Testis (tissue), 2 donors: ENCODE measurements around the gene PRDM10.

Source experiments
- POLR2A ChIP-seq: fragments of 450-650 bp; IDR thresholded peaks from one replicate; pipeline ENCODE4 v1.6.1; 2017; ENCODE audit warnings: antibody characterized with exemption, mild to moderate bottlenecking, moderate library complexity
- TF ChIP-seq, protein P1 (sequence below), 3 experiments: fragments of 450-650 bp in 2 of 3; fragments of 200-600 bp in 1 of 3; sonication (generic) in 1 of 3; IDR thresholded peaks; one replicate each; pipeline ENCODE4 v1.5.1; 2016 to 2019; ENCODE audit warnings: antibody characterized with exemption in 3 of 3, mild to moderate bottlenecking in 2 of 3, moderate library complexity in 1 of 3

DNA sequence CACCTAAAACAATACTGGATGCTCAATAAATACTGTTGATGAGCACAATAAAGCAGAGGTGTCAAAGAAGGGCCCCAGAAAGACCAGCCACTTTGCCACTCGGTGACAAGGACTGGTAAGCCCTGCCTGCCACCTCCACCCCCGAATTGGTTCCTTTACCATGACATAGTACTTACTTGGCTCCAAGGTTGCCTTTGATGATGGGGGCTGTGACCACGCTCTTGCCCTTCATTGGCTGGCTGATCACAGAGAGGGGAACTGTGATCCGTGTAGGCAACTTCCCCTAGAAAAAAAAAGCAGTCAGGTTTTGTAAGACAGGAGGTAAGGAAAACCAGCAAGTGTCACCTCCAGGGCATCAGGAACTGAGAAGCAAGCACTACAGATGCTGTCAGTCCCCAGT, 136.9 kb downstream of the PRDM10 start:
- TF ChIP-seq, protein P1, sequence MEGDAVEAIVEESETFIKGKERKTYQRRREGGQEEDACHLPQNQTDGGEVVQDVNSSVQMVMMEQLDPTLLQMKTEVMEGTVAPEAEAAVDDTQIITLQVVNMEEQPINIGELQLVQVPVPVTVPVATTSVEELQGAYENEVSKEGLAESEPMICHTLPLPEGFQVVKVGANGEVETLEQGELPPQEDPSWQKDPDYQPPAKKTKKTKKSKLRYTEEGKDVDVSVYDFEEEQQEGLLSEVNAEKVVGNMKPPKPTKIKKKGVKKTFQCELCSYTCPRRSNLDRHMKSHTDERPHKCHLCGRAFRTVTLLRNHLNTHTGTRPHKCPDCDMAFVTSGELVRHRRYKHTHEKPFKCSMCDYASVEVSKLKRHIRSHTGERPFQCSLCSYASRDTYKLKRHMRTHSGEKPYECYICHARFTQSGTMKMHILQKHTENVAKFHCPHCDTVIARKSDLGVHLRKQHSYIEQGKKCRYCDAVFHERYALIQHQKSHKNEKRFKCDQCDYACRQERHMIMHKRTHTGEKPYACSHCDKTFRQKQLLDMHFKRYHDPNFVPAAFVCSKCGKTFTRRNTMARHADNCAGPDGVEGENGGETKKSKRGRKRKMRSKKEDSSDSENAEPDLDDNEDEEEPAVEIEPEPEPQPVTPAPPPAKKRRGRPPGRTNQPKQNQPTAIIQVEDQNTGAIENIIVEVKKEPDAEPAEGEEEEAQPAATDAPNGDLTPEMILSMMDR (IDR thresholded peaks at IDR 0.05): no peak
- TF ChIP-seq POLR2A: no peak
